ENCODE results near the gene PURA.
"Not testable (repeated sequence)": the region's sequence is repeated elsewhere in the genome, so short reads cannot be mapped to it uniquely, and the experiment has no call there.

Gene PURA

GRCh38 chr5:140134277-140134935, 20.5 kb downstream of the PURA start:
- no peak for DNase-seq (ENCODE audit: extremely low read depth in 1 of 2, low read depth in 1 of 2)

- no peak for DNase-seq (ENCODE audit: extremely low read depth in 1 of 2, low read depth in 1 of 2)
Measured at GRCh38 chr5:140135127-140135526, 21.2 kb downstream of the PURA start.

GRCh38 chr5:140136624-140137023, 22.7 kb downstream of the PURA start:
- no peak for DNase-seq (ENCODE audit: extremely low read depth in 1 of 2, low read depth in 1 of 2)

- DNase-seq (ENCODE audit: extremely low read depth in 1 of 2, low read depth in 1 of 2), result no peak
Measured at GRCh38 chr5:140140435-140140834, 26.5 kb downstream of the PURA start.

- no peak for DNase-seq (ENCODE audit: extremely low read depth in 1 of 2, low read depth in 1 of 2)
Measured at GRCh38 chr5:140141241-140141640, 27.3 kb downstream of the PURA start.

- no peak for DNase-seq (ENCODE audit: extremely low read depth in 1 of 2, low read depth in 1 of 2)
Measured at GRCh38 chr5:140142246-140142645, 28.3 kb downstream of the PURA start.

GRCh38 chr5:140142856-140143255, 28.9 kb downstream of the PURA start:
- no peak for DNase-seq (ENCODE audit: extremely low read depth in 1 of 2, low read depth in 1 of 2)

GRCh38 chr5:140143521-140144258, 29.8 kb downstream of the PURA start:
- DNase-seq (ENCODE audit: extremely low read depth in 1 of 2, low read depth in 1 of 2), result no peak

- no peak for DNase-seq (ENCODE audit: extremely low read depth in 1 of 2, low read depth in 1 of 2)
Measured at GRCh38 chr5:140145256-140145655, 31.3 kb downstream of the PURA start.

GRCh38 chr5:140145818-140146522, 32.1 kb downstream of the PURA start:
- peak in 1 of 2 donors; percentile 28 for DNase-seq (ENCODE audit: extremely low read depth in 1 of 2, low read depth in 1 of 2)

GRCh38 chr5:140146523-140146842, 32.6 kb downstream of the PURA start:
- no peak for DNase-seq (ENCODE audit: extremely low read depth in 1 of 2, low read depth in 1 of 2)

GRCh38 chr5:140147460-140147859, 33.6 kb downstream of the PURA start:
- no peak for DNase-seq (ENCODE audit: extremely low read depth in 1 of 2, low read depth in 1 of 2)

GRCh38 chr5:140148508-140148907, 34.6 kb downstream of the PURA start:
- DNase-seq (ENCODE audit: extremely low read depth in 1 of 2, low read depth in 1 of 2), result no peak

GRCh38 chr5:140150201-140150600, 36.3 kb downstream of the PURA start:
- DNase-seq (ENCODE audit: extremely low read depth in 1 of 2, low read depth in 1 of 2), result no peak

- no peak for DNase-seq (ENCODE audit: extremely low read depth in 1 of 2, low read depth in 1 of 2)
Measured at GRCh38 chr5:140151144-140152021, 37.5 kb downstream of the PURA start.

GRCh38 chr5:140152022-140152999, 38.4 kb downstream of the PURA start:
- DNase-seq (ENCODE audit: extremely low read depth in 1 of 2, low read depth in 1 of 2), result no peak

- DNase-seq (ENCODE audit: extremely low read depth in 1 of 2, low read depth in 1 of 2), result no peak
Measured at GRCh38 chr5:140153255-140153654, 39.3 kb downstream of the PURA start.

- no peak for DNase-seq (ENCODE audit: extremely low read depth in 1 of 2, low read depth in 1 of 2)
Measured at GRCh38 chr5:140153905-140154304, 40.0 kb downstream of the PURA start.

GRCh38 chr5:140154710-140155381, 40.9 kb downstream of the PURA start:
- DNase-seq (ENCODE audit: extremely low read depth in 1 of 2, low read depth in 1 of 2), result not testable (repeated sequence)
